ENCODE results near the gene GRXCR2.
"Not testable (repeated sequence)": the region's sequence is repeated elsewhere in the genome, so short reads cannot be mapped to it uniquely, and the experiment has no call there.

The GRXCR2 gene

DNA sequence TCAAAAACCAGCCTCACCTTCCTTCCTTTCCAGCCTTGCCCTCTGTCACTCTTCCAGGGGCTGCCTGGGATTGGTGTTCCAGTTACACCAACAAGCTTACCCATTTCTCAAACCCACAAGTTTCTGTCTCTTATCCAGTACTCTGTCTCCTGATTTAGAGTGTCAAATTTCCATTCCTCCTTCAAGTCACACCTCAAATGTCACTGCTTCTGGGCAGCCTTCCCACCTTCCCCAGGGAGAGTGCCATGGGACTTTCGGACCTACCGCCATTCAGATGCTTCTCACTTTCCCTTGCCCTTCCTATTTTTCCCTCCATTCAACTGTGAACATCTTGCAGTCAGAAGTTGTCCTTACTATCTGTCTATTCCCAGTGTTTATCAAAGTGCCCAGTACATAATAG lies 2.0 kb upstream of the GRXCR2 start:
- no peak for DNase-seq

DNA sequence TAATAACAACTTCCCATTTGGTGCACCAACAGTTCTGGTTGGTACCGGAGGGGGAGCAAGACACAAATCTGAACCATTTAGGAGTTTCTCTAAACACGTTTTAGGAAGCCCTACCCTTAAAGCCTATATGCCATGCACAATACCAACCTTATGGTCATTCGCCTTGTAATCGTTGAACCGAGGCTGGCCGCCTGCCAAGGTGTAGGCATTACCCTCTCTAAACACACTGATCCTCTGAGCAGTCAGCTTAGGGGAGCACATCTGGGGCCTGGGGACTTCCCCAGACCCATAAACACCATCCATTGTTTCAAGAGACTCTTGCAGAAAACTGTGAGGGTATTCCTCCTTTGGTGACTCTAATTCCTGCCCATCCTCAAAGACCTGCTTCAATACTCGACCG lies 328 bp downstream of the GRXCR2 start:
- no peak for DNase-seq

DNA sequence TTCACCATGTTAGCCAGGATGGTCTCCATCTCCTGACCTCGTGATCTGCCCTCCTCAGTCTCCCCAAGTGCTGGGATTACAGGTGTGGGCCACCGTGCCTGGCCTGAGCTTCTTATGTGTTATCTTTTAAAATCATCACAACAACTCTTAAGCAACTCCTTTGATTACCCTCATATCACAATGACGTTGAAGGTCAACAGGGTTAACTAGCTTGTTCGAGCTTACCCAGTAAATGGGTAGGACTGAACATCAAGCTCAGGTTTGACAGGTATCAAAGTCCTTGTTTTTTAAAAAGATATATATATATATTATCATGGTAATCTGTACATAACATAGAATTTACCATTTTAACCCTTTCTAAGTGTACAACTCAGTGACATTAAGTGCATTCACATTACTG lies 3.1 kb downstream of the GRXCR2 start:
- no peak for DNase-seq

DNA sequence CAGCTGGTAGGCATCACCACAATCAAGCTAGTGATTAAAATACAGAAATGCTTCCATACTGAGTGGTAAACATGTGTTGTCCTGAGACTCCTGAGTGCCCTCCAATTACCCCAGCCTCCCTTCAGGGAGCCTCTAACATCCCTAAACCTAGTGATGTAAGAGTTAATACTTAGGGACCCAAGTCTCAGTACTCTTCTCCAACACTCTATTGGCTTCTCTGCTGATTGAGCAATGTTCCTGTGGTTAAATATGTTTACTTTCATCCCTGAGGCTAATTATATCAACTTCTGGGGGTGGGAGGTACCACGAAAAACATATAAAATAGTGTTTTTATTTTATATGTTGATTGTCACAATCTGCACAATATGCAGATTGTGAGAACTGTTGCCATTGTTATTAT lies 5.0 kb downstream of the GRXCR2 start:
- no peak for DNase-seq

DNA sequence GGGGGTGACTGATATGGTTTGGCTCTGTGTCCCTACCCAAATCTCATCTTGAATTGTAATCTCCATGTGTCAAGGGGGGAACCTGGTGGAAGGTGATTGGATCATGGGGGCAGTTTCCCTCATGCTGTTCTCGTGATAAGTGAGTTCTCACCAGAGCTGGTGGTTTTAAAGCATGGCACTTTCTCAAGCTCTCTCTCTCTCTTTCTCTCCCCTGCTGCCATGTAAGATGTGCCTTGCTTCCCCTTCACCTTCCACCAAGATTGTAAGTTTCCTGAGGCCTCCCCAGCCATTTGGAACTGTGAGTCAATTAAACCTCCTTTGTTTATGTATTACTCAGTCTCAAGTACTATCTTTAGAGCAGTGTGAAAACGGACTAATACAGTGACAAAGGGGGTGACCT lies 8.4 kb downstream of the GRXCR2 start:
- not testable (repeated sequence) for DNase-seq

DNA sequence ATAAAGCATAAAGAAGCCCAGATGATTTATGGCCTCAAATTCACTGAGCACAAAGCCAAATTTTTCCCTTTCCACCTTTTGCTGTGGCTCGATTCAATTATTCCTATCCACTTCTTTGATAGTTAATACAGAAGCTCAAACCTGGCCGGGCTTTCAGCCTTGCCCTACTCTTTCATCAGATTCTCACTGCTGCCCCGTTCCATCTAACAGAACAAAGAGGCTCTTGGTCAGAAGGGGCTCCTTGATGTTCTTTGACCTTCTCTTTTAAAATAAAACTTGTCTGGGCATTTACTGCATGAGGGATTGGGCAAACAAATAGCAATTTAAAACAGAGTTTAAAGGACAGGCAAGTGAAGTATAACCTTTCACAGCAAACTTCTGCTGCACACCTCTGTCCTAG lies 9.8 kb downstream of the GRXCR2 start:
- DNase-seq = no peak

DNA sequence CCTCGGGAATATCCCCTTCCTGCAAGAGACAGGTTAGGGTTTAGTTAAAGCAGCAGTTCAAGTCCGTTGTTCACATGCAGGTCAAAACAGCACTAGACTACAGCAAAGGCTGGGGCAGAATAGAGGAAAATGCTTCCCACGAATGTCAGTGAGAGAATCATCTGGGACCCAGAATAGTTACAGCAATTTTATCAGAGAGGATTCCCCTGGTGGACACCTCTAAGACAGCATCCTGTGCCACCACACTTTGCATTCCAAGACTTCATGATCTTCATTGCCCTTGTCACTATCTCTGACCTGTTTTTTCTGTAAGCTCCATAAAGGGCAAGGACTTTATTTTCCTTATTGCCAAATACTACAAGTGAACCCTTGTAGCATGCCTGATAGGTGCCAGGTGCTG lies 12.9 kb downstream of the GRXCR2 start:
- DNase-seq = no peak

DNA sequence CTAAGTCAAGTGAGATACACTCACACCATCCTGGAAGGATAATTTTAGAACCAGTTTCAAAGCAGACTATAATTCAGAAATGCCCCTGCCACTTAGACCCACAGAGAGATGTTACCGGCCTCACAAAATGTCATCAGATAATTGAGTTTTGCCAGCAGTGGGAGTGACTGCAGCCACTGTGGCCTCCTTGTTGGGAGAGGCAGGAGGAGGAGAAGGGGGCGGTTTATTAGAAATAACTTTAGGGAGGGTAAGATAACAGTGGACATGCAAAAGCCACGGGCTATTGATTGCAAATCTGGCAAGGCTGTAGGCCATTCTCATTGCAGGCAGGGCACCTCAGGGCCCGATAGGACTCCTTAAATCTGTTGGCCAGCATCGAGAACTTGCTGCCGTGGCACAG lies 13.4 kb downstream of the GRXCR2 start:
- DNase-seq = no peak

DNA sequence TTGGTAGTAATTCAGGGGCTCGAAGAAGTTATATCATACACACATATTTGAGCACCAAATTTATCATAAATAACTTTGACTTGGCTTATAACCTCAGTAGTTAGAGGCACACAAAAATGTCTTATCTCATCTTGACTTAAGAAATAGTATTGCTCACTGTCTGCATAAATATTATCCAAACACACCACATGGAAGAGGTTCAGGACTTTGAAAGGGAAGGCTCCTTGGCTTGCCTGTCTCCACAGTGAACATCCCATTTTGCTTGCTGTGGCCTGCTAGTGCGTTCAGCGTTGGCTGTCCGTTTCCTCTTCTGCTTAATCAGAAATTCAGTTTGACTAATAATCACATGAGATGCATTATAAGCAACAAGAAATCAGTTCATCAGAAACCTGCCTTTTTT lies 13.9 kb downstream of the GRXCR2 start:
- DNase-seq = no peak

DNA sequence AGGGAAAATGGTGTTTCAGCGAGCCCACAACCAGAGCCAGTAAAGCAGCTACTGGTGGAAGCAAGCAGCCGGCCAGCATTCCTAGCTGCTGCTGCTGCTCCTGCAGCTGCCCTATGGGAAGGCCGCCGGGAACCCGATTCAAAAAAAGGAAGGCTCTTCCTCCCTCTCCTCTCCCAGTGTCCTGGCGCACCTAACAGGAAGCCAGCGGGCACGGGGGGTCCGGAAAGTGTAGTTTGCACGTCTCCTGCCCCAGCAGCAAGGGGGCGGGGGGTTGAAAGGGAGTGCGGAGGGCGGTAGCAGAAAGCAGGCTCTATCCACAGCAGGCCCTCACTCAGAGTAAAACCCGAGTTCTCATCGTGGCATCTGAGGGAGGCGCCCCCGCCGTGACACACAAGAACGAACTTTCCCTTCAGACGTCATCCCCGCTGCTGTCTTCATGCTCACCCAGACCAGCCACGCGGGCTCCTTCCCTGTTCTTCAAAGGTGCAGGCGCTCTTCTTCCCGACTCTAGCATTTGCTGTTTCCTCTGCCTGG lies 16.5 kb downstream of the GRXCR2 start:
- DNase-seq = no peak

DNA sequence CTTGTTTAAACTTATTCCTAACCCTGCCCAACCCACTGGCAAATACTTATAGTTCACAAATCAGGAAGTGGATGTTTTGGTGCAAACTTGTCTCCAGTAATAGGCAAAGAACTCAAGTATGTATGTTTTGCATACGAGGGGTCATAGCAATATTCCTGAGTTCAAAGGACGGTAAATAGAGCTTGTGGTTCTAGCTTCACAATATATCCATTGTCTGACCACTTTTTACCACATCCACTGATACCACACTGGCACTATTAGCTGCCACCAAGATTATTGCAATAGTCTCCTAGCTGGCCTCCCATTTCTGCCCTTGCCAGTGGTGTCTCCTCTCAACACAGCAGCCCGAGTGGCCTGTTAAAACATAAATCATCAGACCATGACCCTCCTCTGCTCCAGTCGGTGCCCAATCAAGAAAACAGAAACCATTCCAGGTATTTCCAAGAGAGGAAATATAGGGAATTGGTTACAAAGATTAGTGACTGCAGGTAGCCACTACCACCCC lies 17.0 kb downstream of the GRXCR2 start:
- DNase-seq = no peak

DNA sequence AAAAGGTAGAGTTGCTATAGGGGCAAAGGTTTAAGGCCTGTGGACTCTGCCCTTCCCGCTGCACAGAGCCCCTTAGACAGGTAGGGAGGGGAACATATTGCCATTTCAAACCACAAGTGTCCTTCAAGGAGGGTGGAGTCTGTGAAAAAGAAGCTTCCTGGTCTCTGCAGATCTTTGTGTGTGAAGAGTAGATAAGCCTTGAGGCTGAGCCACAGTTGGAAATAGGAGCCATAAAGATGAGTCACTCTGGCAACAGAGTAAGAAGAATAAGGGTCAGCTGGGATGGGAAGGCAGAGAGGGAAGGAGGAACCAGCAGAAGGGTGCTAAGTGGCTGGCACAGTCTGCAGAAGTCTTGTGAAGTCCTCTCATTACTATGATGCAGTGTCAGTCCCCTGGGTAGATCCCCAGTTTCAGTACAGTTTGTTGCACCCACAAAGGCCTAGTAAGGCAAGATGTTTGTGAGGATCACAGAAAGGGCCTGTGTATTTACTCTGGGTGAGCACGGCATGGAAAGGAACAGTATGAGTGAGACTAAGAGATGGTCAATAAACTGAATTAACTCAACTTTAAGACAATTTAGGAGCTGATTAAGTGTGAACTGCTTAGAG lies 18.1 kb downstream of the GRXCR2 start:
- DNase-seq = no peak

DNA sequence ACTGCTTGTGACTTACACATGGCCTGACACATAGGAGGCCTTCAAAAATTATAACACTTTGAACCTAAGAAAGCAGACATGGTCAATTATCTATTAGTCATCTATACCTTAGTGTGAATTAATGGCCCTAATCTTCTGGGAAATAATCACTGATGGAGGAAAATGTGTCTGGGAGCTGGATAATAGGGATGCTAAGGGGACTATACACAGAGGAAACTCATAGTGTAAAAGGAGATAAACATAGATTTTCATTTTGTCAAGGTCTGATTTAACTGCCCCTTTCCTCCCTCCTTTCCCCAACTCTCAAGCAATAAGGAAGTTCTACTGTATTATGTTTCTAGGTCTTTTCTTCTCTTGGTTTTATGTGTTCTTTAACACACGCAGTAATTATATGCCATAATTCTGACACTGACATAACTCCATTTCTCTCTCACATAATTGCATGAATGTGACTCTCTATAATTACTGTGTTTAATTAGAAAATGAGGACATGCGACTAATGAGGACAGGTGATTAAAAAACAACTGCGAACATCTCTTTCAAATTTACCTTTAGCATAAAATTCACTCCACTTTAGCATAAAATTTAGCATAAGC lies 18.9 kb downstream of the GRXCR2 start:
- DNase-seq = no peak

DNA sequence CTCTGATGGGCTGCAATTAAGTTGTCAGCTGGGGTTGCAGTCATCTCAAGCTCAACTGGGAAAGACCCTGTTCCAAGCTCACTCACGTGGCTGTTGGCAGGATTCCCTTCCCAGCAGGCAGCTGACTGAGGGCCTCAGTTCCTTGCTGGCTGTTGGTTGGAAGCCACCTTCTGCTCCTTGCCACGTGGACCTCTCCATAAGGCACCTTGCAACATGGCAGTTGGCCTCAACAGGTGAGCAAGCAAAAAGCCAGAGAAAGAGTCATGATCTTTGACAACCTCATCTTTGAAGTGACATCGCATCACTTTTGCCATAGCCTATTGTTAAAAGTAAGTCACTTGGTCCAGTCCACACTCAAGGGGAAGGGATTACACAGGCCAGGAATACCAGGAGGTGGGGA lies 19.8 kb downstream of the GRXCR2 start:
- no peak for DNase-seq

DNA sequence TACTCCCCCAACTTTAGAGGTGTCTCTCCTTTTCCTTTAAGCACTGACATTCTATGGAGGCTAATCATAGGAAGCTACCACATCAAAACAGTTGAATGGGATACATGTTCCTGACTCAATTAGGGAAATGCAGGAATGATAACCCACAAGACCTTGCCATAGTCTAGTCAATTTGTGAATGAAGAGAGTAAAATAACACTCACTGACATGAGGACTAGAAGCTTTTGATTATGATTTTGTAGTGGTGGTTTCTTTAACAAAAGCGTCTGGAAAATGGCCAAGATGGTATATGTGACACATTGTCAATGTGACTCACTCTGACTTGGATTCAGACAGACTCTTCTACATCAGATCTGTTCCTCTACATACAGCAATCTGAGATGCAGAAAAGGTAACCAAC lies 24.0 kb downstream of the GRXCR2 start:
- no peak for DNase-seq

DNA sequence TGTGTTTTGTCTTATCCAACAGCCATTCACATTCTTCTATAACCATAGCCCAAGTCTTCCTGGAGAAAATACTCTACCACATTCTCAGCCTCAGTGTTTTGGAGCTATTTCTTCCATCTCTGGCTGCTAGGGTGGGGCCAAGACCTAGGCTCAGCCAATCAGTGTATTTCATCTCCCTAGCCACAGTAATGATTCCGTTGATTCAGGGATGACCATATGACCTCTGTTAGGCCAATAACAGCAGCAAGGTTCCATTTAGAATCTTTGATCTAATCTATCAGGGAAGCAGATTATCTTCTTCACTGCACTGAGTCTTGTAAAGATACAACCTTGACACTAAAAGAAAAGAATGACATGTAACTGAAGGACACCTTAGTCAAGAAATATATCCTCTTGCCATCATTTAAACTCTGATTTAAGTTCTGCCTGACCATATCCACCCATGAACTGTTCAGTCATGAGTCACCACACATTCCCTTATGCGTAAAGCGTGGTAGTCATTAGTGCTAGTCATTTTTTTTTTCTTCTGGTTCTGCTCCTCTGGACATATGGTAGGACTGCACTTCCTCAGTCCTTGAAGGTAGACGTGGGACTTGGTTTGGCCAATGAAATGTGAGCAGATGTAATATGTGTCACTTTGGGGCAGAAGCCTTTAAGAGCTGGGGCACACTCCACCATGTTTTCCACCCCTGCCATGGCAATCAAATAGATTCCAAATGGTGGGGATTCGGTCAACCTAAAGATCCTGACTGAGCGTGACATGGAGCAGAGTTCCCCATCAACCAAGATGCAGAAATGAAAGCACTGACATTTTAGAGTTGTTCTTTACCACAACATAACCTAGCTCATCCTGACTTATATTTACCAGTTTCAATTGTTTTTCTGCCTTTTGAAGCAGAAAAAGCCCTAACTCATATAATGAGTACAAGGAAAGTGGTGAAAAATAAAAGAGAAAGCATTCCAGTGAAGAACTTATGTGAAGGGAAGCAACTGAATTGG lies 25.0 kb downstream of the GRXCR2 start:
- no peak for DNase-seq

DNA sequence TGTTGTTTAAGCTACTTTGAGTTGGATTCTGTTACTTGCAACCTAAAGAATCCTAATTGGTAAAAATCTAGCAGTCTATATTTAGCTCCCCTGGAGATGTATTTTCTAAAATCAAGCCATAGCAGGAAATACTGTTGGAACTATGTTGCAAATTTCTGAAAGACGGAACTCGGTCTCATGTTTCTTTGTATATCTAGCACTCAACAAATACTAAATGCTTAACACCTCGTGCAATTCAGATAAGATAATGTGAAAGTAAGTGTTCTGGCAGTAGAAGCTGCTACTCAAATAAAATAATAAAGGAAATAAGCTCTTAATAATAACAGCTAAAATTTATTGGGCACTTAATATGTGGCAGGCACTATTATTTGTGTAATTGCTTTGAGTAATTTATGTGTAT lies 26.7 kb downstream of the GRXCR2 start:
- no peak for DNase-seq

DNA sequence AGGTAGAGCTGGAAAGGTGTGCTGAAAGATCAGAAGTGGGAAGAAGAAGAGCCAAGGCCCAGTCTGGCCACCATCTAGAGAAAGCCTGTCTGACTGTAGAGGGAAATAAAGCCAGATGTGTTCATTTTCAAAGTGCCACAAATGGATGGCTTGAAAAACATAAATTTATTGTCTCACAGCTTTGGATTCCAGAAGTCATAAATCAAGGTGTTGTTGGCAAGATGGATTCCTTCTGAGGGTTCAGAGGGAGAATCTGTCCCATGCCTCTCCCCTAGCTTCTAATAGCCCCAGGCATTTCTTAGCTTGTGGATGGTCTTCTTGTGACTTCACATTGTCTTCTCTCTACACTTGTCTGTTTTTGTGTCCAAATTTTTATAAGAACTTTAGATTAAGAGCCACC lies 31.5 kb downstream of the GRXCR2 start:
- no peak for DNase-seq

DNA sequence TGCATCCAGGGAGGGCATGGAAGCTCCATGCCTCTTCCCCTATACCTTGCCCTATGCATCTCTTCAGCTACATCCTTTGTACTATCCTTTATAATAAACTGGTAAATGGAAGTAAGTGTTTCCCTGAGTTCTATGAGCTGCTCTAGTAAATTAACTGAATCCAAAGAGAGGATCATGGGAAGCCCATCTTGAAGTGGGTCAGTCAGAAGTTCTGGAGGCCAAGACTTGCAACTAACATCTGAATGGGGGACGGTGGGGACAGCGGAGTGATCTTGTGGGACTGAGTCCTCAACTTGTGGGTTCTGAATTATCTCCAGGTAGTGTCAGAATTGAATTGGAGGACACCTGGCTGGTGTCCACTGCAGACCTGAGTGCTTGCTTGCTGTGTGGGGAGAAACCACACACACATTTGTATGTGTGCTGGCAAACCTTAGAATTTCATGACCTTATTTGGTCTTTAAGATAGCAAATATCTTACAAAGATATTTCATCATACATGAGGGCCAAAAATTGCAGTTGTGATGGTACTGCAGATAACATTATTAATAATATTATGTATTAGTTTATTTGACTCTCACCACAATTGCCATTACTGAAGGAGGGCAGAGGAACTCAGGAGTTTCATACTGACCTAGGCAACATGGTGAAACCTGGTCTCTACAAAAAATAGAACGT lies 32.2 kb downstream of the GRXCR2 start:
- DNase-seq = no peak

DNA sequence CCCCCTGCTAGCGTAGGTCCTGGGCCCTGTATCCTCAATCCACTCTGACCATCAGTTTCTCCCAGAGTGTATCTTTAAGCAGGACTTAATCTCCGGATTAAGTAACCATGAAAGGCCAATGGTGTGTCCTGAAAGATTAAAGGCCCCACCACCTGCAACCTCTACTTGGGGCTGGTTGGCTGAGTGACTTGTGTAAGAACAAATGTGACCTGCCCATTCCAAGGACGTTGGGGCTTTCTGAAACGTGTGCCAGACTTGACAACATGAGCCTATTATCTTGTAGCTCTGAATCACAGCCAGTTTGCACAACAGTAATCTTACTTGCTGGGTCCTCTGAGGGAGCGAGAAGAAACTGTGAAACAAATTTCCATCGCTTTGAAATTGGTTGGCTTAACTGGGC lies 34.5 kb downstream of the GRXCR2 start:
- no peak for DNase-seq

DNA sequence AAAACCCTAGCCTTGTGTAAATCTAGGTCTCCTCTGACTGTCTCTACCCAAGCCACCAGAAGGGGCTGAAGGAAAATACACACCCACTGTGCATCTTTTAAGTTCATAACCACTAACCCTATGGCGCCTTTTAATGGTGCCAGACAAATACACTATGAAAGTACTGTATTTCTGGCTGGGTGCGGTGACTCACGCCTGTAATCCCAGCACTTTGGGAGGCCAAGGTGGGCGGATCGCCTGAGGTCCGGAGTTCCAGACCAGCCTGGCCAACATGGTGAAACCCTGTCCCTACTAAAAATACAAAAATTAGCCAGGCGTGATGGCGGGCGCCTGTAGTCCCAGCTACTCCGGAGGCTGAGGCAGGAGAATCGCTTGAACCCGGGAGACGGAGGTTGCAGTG lies 36.6 kb downstream of the GRXCR2 start:
- not testable (repeated sequence) for DNase-seq

DNA sequence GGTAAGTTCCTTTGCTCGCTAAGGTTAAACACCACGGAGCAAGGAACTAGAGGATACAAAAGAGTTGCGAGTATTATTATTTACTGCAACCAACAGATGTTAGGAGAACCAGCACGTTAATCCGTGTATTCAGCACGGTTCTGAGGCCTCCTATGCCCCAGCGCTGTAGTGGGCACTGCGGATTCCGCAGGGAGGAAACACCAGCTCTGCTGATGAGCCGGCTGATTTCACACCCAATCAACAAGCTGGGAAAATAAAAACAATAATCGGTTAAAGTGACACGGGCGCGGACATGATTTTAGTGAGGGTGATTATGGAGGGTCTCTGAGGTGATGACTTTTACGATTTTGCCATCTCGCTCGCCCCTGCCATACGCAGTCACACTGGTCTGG lies 37.0 kb downstream of the GRXCR2 start:
- DNase-seq = no peak

Data from NCI-H146 (cell line).